Frontal cortex (tissue), 4 donors: ENCODE results near the gene NPHP3. TPM values are rescaled to one million over a fixed set of nuclear protein-coding genes. Genes with fewer than 3 reads are reported as not detected.
"Not testable (repeated sequence)": the region's sequence is repeated elsewhere in the genome, so short reads cannot be mapped to it uniquely, and the experiment has no call there.

ENCODE experiments used
- DNase-seq, 2 donors: peaks; one replicate each; pipeline ENCODE4 v3.0.0; 2012; ENCODE audit warnings: low spot score in 2 of 2
- FAIRE-seq: peaks from 2 replicates; lab custom pipeline; 2012; peaks lifted over from hg19 to GRCh38; lab: Jason Lieb, UNC
- total RNA-seq: library from RNA; depleted of rRNA; stranded (reverse); fragments of >200 nt; gene quantifications from one replicate; pipeline ENCODE4 v1.2.3, GENCODE V29; 2014
- donor health status: control.
- donor health status: control.
- donor health status: control.

Gene NPHP3
- total RNA-seq, 1 donor from 2014 or later: 14.3 TPM

- FAIRE-seq: no peak
These were observed 68.0 kb downstream of the NPHP3 start for GRCh38 chr3:132654190-132654589.

GRCh38 chr3:132652640-132653270, 69.5 kb downstream of the NPHP3 start:
- DNase-seq (no peak), FAIRE-seq (no peak)

More at GRCh38 chr3:132654190-132654589, 68.0 kb downstream of the NPHP3 start:
- no peak for DNase-seq

GRCh38 chr3:132650153-132650552, 72.1 kb downstream of the NPHP3 start:
- DNase-seq (no peak), FAIRE-seq (no peak)

GRCh38 chr3:132645058-132645457, 77.2 kb downstream of the NPHP3 start:
- no peak for DNase-seq
- no peak for FAIRE-seq

GRCh38 chr3:132643366-132643765, 78.8 kb downstream of the NPHP3 start:
- no peak for FAIRE-seq

GRCh38 chr3:132642539-132642847, 79.7 kb downstream of the NPHP3 start:
- FAIRE-seq: no peak
- no peak for DNase-seq

More at GRCh38 chr3:132643366-132643765, 78.8 kb downstream of the NPHP3 start:
- no peak for DNase-seq

GRCh38 chr3:132641837-132642538, 80.2 kb downstream of the NPHP3 start:
- DNase-seq (peak in 1 of 2 donors; percentile 45), FAIRE-seq (peak; percentile 94)

- not testable (repeated sequence) for DNase-seq, FAIRE-seq
These were observed 80.8 kb downstream of the NPHP3 start for GRCh38 chr3:132641427-132641826.

GRCh38 chr3:132638706-132639105, 83.5 kb downstream of the NPHP3 start:
- FAIRE-seq: no peak
- no peak for DNase-seq

- FAIRE-seq: peak; percentile 36
These were observed 84.6 kb downstream of the NPHP3 start for GRCh38 chr3:132637590-132637989.

GRCh38 chr3:132635052-132635451, 87.2 kb downstream of the NPHP3 start:
- DNase-seq: no peak

More at GRCh38 chr3:132637590-132637989, 84.6 kb downstream of the NPHP3 start:
- DNase-seq: no peak

More at GRCh38 chr3:132635052-132635451, 87.2 kb downstream of the NPHP3 start:
- no peak for FAIRE-seq

Other genes with a start within 250 kb of the NPHP3 start
- gene ACKR4, start 125.1 kb downstream of the NPHP3 start, total RNA-seq: not detected
- 37.9 TPM for gene ACAD11, start 62.6 kb downstream of the NPHP3 start, total RNA-seq
- gene UBA5, start 62.1 kb downstream of the NPHP3 start, total RNA-seq: 77.9 TPM